Testis (tissue), 2 donors: ENCODE measurements around the gene ZNF106.

Experiments used
- CTCF ChIP-seq, 3 experiments: fragments of 450-650 bp in 2 of 3; fragments of 200-600 bp in 1 of 3; sonication (generic) in 1 of 3; IDR thresholded peaks; one replicate each; pipeline ENCODE4 v1.5.1; 2016 to 2019; ENCODE audit warnings: antibody characterized with exemption in 3 of 3, mild to moderate bottlenecking in 2 of 3, moderate library complexity in 1 of 3
- POLR2A ChIP-seq: fragments of 450-650 bp; IDR thresholded peaks from one replicate; pipeline ENCODE4 v1.6.1; 2017; ENCODE audit warnings: antibody characterized with exemption, mild to moderate bottlenecking, moderate library complexity

- TF ChIP-seq CTCF (IDR thresholded peaks at IDR 0.05) (no peak), POLR2A (no peak)
Measured at GRCh38 chr15:42494998-42495360, 4.0 kb upstream of the ZNF106 start.
